DOHH2 (cell line): ENCODE data around the gene RNF130.

Experiments used
- H3F3A ChIP-seq: fragments of 200-600 bp; sonication (generic), shearing (Covaris generic); 2 replicates; pipeline ENCODE4 v1.6.0; 2016; ENCODE audit warnings: antibody characterized with exemption, mild to moderate bottlenecking; ENCODE audit not compliant: control insufficient read depth, insufficient read depth
- H3K27ac ChIP-seq: fragments of 200-600 bp; sonication (generic); 2 replicates; pipeline ENCODE4 v1.5.1; 2014; ENCODE audit warnings: low read depth, mild to moderate bottlenecking, low read length, moderate library complexity
- H3K27me3 ChIP-seq: fragments of 200-600 bp; sonication (generic); 2 replicates; pipeline ENCODE4 v1.6.1; 2014; ENCODE audit warnings: mild to moderate bottlenecking, low read length, mixed read lengths; ENCODE audit not compliant: control insufficient read depth
- H3K36me3 ChIP-seq: fragments of 200-600 bp; sonication (generic); 2 replicates; pipeline ENCODE4 v1.6.1; 2014; ENCODE audit warnings: mild to moderate bottlenecking, low read length, moderate library complexity, mixed read lengths; ENCODE audit not compliant: control insufficient read depth
- H3K4me1 ChIP-seq: fragments of 200-600 bp; sonication (generic); 2 replicates; pipeline ENCODE4 v1.6.1; 2014; ENCODE audit warnings: mild to moderate bottlenecking, low read length, mixed read lengths; ENCODE audit not compliant: control insufficient read depth
- H3K4me2 ChIP-seq: fragments of 200-600 bp; sonication (generic); 2 replicates; pipeline ENCODE4 v1.6.0; 2014; ENCODE audit warnings: mild to moderate bottlenecking, low read length, moderate library complexity
- H3K4me3 ChIP-seq: fragments of 200-600 bp; sonication (generic); 2 replicates; pipeline ENCODE4 v1.5.1; 2014; ENCODE audit warnings: mild to moderate bottlenecking, low read length, mixed read lengths
- H3K79me2 ChIP-seq: fragments of 200-600 bp; sonication (generic); 2 replicates; pipeline ENCODE4 v1.6.1; 2014; ENCODE audit warnings: mild to moderate bottlenecking, low read length, mixed read lengths; ENCODE audit not compliant: control insufficient read depth
- H3K9me2 ChIP-seq: fragments of 200-600 bp; sonication (generic); replicated peaks from 2 replicates; pipeline ENCODE4 v1.6.1; 2014; ENCODE audit warnings: mild to moderate bottlenecking, low read length, mixed read lengths; ENCODE audit not compliant: control insufficient read depth
- H3K9me3 ChIP-seq: fragments of 200-600 bp; sonication (generic); 2 replicates; pipeline ENCODE4 v1.6.1; 2014; ENCODE audit warnings: antibody characterized with exemption, low read length, mixed read lengths; ENCODE audit not compliant: control insufficient read depth, insufficient read depth
- H4K20me1 ChIP-seq: fragments of 200-600 bp; sonication (generic); 2 replicates; pipeline ENCODE4 v1.6.0; 2014; ENCODE audit warnings: low read depth, mild to moderate bottlenecking, antibody characterized with exemption, low read length, moderate library complexity; ENCODE audit not compliant: control insufficient read depth, insufficient read depth
- CTCF ChIP-seq: fragments of 200-600 bp; sonication (generic); IDR thresholded peaks from one replicate; pipeline ENCODE4 v1.5.1; 2014; ENCODE audit warnings: antibody characterized with exemption, mild to moderate bottlenecking, low read depth, low read length; ENCODE audit not compliant: poor library complexity, severe bottlenecking
- EZH2phosphoT487 ChIP-seq: fragments of 200-600 bp; sonication (generic); IDR thresholded peaks from 2 replicates; pipeline ENCODE4 v1.6.1; 2017; ENCODE audit warnings: borderline replicate concordance, mild to moderate bottlenecking, antibody characterized with exemption, low read length, moderate library complexity, mixed read lengths

Gene RNF130

GRCh38 chr5:180085837-180086236 lies 14.3 kb upstream of the RNF130 start:
- Histone ChIP-seq H3K4me3 (no peak overlapping the region), H4K20me1 (no peaks in the 10 kb centered on the region), H3K4me2 (no peak overlapping the region), H3K27me3 (no peaks in the 10 kb centered on the region), H3K27ac (no peak overlapping the region), H3K4me1 (no peaks in the 10 kb centered on the region), H3F3A (no peaks in the 10 kb centered on the region), H3K9me2 (no peaks in the 10 kb centered on the region), H3K36me3 (no peaks in the 10 kb centered on the region), H3K79me2 (no peaks in the 10 kb centered on the region), H3K9me3 (no peaks in the 10 kb centered on the region)
- TF ChIP-seq EZH2phosphoT487 (no peak), CTCF (no peak)

- Histone ChIP-seq H3K4me2 (no peak overlapping the region), H4K20me1 (no peaks in the 10 kb centered on the region), H3F3A (no peaks in the 10 kb centered on the region), H3K9me2 (no peaks in the 10 kb centered on the region), H3K4me1 (no peaks in the 10 kb centered on the region), H3K4me3 (no peak overlapping the region), H3K79me2 (no peaks in the 10 kb centered on the region), H3K27me3 (no peaks in the 10 kb centered on the region), H3K9me3 (no peaks in the 10 kb centered on the region), H3K27ac (no peak overlapping the region), H3K36me3 (no peaks in the 10 kb centered on the region)
- TF ChIP-seq EZH2phosphoT487 (no peak), CTCF (no peak)
Measured at GRCh38 chr5:180084638-180085561, 13.3 kb upstream of the RNF130 start.

DNA sequence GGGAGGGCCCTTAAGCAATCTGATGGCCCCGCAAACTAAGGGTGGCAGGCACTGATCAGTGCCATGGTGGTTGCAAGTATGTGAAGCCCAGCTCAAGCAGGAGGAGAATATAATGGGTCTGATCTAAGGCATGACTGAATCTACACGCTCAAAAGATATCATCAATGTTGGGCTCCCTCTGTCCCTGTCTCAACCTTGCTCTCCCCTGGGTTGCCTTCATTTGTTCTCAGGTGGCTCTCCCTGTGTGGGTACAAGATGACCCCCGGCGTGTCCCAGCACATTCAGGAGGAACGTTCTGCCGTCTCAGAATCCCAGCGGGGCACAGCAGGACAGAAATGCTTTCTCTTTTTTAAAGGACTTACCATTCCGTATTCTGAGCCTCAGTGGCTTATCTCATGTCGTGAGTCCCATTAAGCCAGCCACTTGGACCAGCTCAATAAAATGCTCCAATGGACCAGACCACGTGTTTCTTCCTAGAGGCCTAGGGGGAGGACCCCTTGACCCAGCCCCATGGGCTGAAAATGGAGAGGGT lies 12.0 kb upstream of the RNF130 start:
- no peak for TF ChIP-seq EZH2phosphoT487
- no peak for TF ChIP-seq CTCF
- Histone ChIP-seq H3K9me2 (no peaks in the 10 kb centered on the region), H3K4me1 (no peaks in the 10 kb centered on the region), H4K20me1 (no peaks in the 10 kb centered on the region), H3K36me3 (no peaks in the 10 kb centered on the region), H3K79me2 (no peaks in the 10 kb centered on the region), H3K4me2 (no peak overlapping the region), H3K9me3 (no peaks in the 10 kb centered on the region), H3F3A (no peaks in the 10 kb centered on the region), H3K4me3 (no peak overlapping the region), H3K27ac (no peak overlapping the region), H3K27me3 (no peaks in the 10 kb centered on the region)
